Measurements from ENCODE around the gene CCSER1. TPM values are rescaled to one million over a fixed set of nuclear protein-coding genes. Genes with fewer than 3 reads are reported as not detected.

The CCSER1 gene
- total and polyA plus RNA-seq, 2 donors (not counting 1 experiment from before 2014, with no cell fraction given): 10.7 to 39.5 TPM

- Histone ChIP-seq H3K9ac (ENCODE audit: low read length) (no peak overlapping the region), H3K4me2 (replicated peaks; ENCODE audit: low read depth, low read length, poor library complexity, severe bottlenecking) (no peak overlapping the region), H3K36me3 (replicated peaks in 1 of 2; ENCODE audit: control extremely low read depth in 1 of 2, control insufficient read depth in 1 of 2, extremely low read depth in 1 of 2, insufficient read depth in 2 of 2, low read length in 1 of 2) (no peaks in the 10 kb centered on the region), H3K27me3 (replicated peaks in 1 of 4; ENCODE audit: control extremely low read depth in 1 of 4, control insufficient read depth in 3 of 4, insufficient read depth in 4 of 4, low read length in 3 of 4) (no peaks in the 10 kb centered on the region), H4K20me1 (ENCODE audit: control insufficient read depth, insufficient read depth, low read length, poor library complexity, severe bottlenecking) (no peaks in the 10 kb centered on the region), H3K79me2 (ENCODE audit: control insufficient read depth, insufficient read depth, low read length) (peaks cover 16% of the 10 kb centered on the region), H3K4me3 (ENCODE audit: control extremely low read depth in 1 of 5, extremely low read depth in 1 of 5, insufficient read depth in 1 of 5, low read depth in 2 of 5, low read length in 4 of 5) (no peak overlapping the region), H3K4me1 (ENCODE audit: control insufficient read depth in 2 of 2, insufficient read depth in 2 of 2, low read length in 2 of 2) (peaks cover 0 to 8% of the 10 kb centered on the region in 2 donors), H2AFZ (ENCODE audit: insufficient read depth, low read depth, low read length, poor library complexity, severe bottlenecking) (no peak overlapping the region), H3K27ac (ENCODE audit: low read length in 2 of 2) (no peak overlapping the region), H3K9me3 (ENCODE audit: control extremely low read depth in 1 of 3, control insufficient read depth in 2 of 3, insufficient read depth in 1 of 3, low read length in 2 of 3) (no peaks in the 10 kb centered on the region)
- no peak for DNase-seq
- no peak for ATAC-seq (ENCODE audit: low read depth)
- H3K4me1 Mint-ChIP-seq: peaks cover 12% of the 10 kb centered on the region
- H3K9me3 Mint-ChIP-seq (ENCODE audit: insufficient read depth): no peaks in the 10 kb centered on the region
- TF ChIP-seq EZH2 (IDR thresholded peaks at IDR 0.05; ENCODE audit: borderline replicate concordance, insufficient read depth, low read depth, low read length, poor library complexity, severe bottlenecking): no peak
- no peak for TF ChIP-seq CTCF (IDR thresholded peaks at IDR 0.05)
- no CpG with 5 or more reads among the region's 5 CpGs for WGBS (ENCODE audit: insufficient coverage)
- no peak overlapping the region for H3K4me3 Mint-ChIP-seq
- intact Hi-C loops (cut with micrococcal nuclease): no loop called here
- H3K27ac Mint-ChIP-seq: no peak overlapping the region
- ChIA-PET CTCF (no interaction called here), POLR2A (no interaction called here)
- H3K27me3 Mint-ChIP-seq: no peaks in the 10 kb centered on the region
Measured at GRCh38 chr4:90187148-90187884, 60.1 kb downstream of the CCSER1 start.

GRCh38 chr4:90189178-90189577 lies 62.0 kb downstream of the CCSER1 start:
- Histone ChIP-seq H3K9me3 (ENCODE audit: control extremely low read depth in 1 of 3, control insufficient read depth in 2 of 3, insufficient read depth in 1 of 3, low read length in 2 of 3) (no peaks in the 10 kb centered on the region), H3K4me1 (ENCODE audit: control insufficient read depth in 2 of 2, insufficient read depth in 2 of 2, low read length in 2 of 2) (peaks cover 0 to 8% of the 10 kb centered on the region in 2 donors), H3K27ac (ENCODE audit: low read length in 2 of 2) (no peak overlapping the region), H3K79me2 (ENCODE audit: control insufficient read depth, insufficient read depth, low read length) (peaks cover 12% of the 10 kb centered on the region), H3K27me3 (replicated peaks in 1 of 4; ENCODE audit: control extremely low read depth in 1 of 4, control insufficient read depth in 3 of 4, insufficient read depth in 4 of 4, low read length in 3 of 4) (no peaks in the 10 kb centered on the region), H3K9ac (ENCODE audit: low read length) (no peak overlapping the region), H4K20me1 (ENCODE audit: control insufficient read depth, insufficient read depth, low read length, poor library complexity, severe bottlenecking) (no peaks in the 10 kb centered on the region), H3K4me2 (replicated peaks; ENCODE audit: low read depth, low read length, poor library complexity, severe bottlenecking) (no peak overlapping the region), H3K36me3 (replicated peaks in 1 of 2; ENCODE audit: control extremely low read depth in 1 of 2, control insufficient read depth in 1 of 2, extremely low read depth in 1 of 2, insufficient read depth in 2 of 2, low read length in 1 of 2) (no peaks in the 10 kb centered on the region), H3K4me3 (ENCODE audit: control extremely low read depth in 1 of 5, extremely low read depth in 1 of 5, insufficient read depth in 1 of 5, low read depth in 2 of 5, low read length in 4 of 5) (no peak overlapping the region), H2AFZ (ENCODE audit: insufficient read depth, low read depth, low read length, poor library complexity, severe bottlenecking) (no peak overlapping the region)
- TF ChIP-seq CTCF (IDR thresholded peaks at IDR 0.05): no peak
- no peak for TF ChIP-seq EZH2 (IDR thresholded peaks at IDR 0.05; ENCODE audit: borderline replicate concordance, insufficient read depth, low read depth, low read length, poor library complexity, severe bottlenecking)
- CTCF ChIA-PET: no interaction called here
- H3K9me3 Mint-ChIP-seq (ENCODE audit: insufficient read depth): no peaks in the 10 kb centered on the region
- H3K27ac Mint-ChIP-seq: no peak overlapping the region
- no peak for DNase-seq
- POLR2A ChIA-PET: no interaction called here
- H3K4me1 Mint-ChIP-seq: peaks cover 12% of the 10 kb centered on the region
- no peak overlapping the region for H3K4me3 Mint-ChIP-seq
- no peak for ATAC-seq (ENCODE audit: low read depth)
- no CpG with 5 or more reads among the region's 3 CpGs for WGBS (ENCODE audit: insufficient coverage)
- intact Hi-C loops (cut with micrococcal nuclease): no loop called here
- no peaks in the 10 kb centered on the region for H3K27me3 Mint-ChIP-seq

All from B cell (primary cell).